HG02938 (cell line): ENCODE data around the gene ZNF512B.
"Not testable (repeated sequence)": the region's sequence is repeated elsewhere in the genome, so short reads cannot be mapped to it uniquely, and the experiment has no call there.

ENCODE experiments used
- ATAC-seq: cut with Tn5 transposase; IDR thresholded peaks from one replicate; pipeline ENCODE4 v1.9.1; 2021; ENCODE audit warnings: mild to moderate bottlenecking, moderate library complexity; ENCODE audit not compliant: unreplicated experiment

Gene ZNF512B

DNA sequence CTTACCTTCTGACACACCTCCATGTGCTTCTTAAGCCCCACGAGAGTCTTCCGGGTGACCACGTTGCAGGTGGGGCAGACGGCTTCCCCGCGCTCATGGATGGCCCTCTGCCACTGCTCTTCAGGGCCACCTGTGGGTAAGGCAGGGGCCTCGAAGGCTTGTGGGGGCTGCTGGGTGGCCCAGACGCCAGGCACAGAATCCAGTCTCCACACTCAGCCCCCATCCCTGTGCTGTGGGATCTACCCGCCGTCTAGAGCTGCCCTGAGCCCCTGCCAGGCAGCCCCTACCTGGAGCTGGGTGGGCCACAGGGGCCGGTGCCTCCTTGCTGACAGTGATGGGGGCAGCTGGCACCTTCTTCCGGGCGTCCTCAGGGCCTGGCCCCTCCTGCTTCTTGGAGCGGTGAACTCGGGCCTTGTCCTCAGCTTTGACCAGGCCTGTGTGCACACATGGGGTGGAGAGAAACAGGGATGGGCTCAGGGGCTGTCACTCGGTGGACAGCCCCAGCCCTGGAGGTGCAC lies 5.9 kb downstream of the ZNF512B start:
- no peak for ATAC-seq

DNA sequence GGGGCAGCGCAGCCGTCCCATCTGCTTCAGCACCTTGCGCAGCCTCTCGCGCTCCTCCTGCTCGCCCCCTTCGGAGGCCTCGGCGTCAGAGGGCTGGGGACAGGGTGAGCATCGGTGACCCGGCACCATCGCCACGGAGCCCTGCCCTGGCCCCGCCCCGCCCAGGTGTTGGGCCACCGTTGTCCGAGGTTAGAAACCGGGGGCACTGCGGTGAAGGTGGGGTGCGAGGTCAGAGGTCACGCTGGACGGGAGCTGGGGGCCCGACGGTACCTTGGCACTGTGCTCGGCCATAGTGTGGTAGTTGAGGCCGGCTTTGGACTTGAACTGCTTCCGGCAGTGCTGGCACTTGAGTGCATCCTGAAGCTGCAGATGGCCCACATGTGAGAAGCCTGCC lies 6.4 kb downstream of the ZNF512B start:
- ATAC-seq = no peak

GRCh38 chr20:63962426-63963347 lies 7.0 kb downstream of the ZNF512B start:
- no peak for ATAC-seq

GRCh38 chr20:63961664-63962425 lies 7.9 kb downstream of the ZNF512B start:
- ATAC-seq = no peak

DNA sequence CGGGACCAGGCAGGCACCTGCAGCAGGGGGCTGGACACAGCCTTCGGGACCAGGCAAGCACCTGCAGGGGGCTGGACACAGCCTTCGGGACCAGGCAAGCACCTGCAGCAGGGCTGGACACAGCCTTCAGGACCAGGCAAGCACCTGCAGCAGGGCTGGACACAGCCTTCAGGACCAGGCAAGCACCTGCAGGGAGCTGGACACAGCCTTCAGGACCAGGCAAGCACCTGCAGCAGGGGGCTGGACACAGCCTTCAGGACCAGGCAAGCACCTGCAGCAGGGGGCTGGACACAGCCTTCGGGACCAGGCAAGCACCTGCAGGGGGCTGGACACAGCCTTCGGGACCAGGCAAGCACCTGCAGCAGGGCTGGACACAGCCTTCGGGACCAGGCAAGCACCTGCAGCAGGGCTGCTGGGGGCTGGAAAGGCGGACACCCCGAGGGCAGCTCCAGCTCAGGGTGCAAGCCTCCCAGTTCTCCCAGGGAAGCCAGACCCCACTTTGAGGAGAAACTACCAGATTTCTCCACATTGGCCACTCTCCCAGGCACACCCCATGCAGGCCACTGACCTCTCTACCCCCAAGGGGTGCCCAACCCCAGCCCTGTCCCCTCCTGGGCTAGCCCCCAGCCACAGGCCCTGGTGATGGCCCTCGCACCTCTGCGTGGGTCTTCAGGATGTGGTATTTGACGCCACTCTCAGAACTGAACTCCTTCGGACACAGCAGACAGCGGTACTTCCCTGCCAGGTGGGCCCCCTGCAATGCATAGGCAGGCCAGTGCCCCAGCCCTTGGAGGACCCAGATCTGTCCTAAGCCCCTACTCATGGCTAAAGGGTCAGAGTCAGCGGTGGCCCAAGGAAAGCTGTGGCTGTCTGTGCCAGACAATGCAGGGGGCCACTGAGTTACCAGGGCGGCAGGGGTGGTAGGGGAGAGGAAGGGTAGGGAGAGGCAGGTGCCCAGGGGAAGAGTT lies 8.8 kb downstream of the ZNF512B start:
- ATAC-seq = not testable (repeated sequence)

- no peak for ATAC-seq
Measured at GRCh38 chr20:63959699-63960075, 10.0 kb downstream of the ZNF512B start.

DNA sequence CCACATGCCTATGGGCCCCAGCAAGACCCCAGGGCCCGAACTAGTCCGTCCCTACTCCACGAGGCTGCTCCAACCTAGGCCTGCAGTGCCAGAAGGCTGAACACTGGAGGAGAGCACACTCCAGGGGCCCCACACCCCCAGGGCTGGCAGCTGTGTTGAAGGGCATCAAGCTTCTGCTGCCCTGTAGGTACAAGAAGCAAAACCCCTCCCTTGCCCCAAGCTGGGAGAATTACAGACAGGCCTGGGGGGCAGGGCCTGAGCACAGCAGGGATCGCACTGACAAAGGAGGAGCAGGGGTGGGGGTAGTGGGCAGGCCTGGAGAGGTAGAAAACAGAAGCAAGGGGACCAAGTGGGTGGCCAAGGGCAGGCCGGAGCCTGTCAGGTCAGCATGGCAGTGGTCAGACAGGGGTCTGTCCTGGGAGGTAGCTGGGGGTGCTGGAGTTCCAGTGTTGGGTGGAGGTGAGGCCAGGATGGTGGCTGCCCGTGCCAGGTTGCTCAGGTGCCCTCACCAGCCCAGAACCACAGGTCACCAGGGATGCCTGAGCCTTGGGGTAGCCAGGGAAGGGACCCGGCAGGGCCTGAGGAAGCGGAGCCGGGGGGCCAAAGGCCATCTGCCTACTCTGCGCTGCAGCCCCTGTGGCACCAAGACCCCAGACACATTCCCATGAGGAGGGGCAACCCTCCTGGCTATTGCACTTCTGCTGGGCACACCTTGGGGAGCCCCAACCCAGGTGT lies 10.6 kb downstream of the ZNF512B start:
- no peak for ATAC-seq

DNA sequence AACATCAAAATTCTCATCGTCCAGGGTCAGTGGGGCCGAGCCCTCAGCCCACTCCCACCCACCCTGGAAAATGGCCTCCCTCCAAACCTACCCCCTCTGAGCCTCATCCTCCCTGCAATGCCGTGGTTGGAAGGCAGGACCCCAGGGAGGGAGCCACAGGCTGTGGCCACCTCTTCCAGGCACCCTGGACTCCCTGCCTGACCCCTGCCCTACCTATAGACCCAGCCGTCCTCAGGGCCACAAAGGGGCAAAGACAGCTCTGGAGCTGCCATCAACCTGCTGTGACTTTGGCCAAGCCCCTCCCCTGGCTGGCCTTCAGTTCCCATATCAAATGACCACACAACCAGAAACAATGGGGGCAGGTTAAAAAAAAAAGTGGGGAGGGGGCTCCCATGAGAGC lies 11.3 kb downstream of the ZNF512B start:
- ATAC-seq = no peak

DNA sequence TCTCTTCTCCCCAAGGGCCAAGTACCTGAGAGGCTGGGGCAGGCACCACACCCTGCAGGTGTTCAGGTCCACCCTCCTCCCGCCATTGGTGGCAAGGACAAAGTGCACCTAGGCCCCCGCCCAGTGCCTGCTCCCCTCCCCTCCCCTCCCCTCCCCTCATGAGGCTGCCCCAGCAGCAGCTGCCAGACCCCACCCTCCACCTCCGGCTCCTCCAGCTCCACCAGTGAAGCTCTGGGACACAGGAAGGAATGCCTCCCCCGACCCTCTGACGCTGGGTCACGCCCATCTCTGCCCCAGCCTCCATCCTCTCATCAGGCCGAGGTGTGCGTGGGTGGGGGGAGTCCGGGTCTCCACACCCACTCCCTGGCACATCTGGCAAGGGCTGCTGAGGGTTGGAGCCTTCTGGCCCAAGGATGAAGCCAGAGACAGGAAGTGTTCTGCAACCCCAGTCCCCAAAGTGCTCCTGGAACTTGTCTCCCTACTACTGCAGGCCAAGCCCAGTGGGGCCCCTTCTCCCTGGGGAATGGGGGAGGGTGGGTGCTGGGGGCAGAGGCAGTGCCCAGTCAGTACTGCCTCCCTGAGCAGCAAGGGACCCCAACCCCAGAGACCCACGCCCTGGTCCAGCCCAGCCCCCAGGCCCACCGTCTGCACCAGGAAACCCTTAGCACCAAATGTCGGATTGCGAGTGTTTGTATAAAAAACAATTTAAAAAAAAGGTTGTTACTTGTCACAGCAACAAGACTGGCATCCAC lies 11.9 kb downstream of the ZNF512B start:
- ATAC-seq = no peak

GRCh38 chr20:63957004-63957689 lies 12.6 kb downstream of the ZNF512B start:
- no peak for ATAC-seq

- peak; percentile 5 for ATAC-seq
Measured at GRCh38 chr20:63956664-63957003, 13.1 kb downstream of the ZNF512B start.

DNA sequence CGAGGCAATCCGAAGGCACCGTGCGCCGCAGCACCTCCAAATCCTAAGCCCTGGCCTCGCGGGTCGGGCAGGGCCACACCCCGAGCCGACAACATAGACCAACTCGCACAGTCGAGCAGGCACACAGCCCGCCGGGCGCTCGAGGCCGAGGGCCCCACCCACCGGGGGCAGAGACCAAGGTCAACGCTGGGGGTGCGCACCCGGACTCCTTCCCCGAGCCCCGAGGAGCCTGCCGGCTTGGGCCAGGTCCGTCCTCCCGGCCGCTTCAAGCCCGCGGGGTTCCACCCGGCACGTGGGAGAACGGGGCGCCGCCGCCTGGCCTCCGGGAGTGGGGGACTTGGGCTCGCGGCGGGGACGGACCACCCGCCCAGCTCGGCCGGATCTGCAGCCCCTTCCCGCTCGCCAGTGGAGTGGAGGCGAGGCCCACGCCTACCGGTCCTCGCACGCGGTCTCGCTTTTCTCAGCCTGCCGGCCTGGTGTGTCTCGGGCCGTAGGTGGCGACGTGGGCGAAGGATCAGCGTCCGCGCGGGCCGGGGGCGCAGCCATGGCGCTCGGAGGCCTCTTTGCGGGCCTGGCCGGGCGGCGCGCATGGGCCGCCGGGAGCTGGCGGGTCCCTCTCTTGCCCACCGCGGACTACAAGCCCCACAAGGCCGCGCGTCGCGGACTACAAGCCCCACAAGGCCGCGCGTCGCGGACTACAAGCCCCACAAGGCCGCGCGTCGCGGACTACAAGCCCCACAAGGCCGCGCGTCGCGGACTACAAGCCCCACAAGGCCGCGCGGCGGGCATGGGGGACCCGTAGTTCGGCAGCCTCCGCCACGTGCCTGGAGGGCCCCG lies 13.7 kb downstream of the ZNF512B start, which contains the start of gene UCKL1:
Gene UCKL1 (minus strand): TSS at position 590 of the 837 bp plus-strand sequence. CDS start 44 bp downstream, at position 546.
- peak; percentile 71 for ATAC-seq

- peak; percentile 15 for ATAC-seq
Measured at GRCh38 chr20:63955281-63955826, 14.4 kb downstream of the ZNF512B start.

GRCh38 chr20:63953764-63954429 lies 15.8 kb downstream of the ZNF512B start:
- no peak for ATAC-seq

- ATAC-seq = no peak
Measured at GRCh38 chr20:63952769-63953168, 17.0 kb downstream of the ZNF512B start.

DNA sequence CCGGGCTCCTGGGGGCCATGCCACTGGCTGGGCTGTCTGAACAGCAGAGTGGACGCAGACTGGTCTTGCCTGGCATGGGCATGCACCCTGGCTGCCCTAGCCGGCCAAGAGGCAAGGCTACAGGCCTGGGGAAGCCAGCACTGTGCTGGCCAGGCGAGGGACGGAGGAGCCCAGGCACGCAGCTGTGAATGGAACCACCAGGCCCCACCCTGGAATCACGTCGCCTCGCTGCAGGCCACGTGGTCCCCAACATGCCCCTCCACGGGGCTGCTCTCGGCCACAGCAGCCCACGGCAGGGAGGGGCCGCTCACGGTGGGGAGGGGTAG lies 17.6 kb downstream of the ZNF512B start:
- no peak for ATAC-seq
